ENCODE measurements around the gene MEP1B. TPM values are rescaled to one million over a fixed set of nuclear protein-coding genes. Genes with fewer than 3 reads are reported as not detected.
"Not testable (repeated sequence)": the region's sequence is repeated elsewhere in the genome, so short reads cannot be mapped to it uniquely, and the experiment has no call there.

MEP1B gene
- total RNA-seq, 1 experiment from 2014 or later: not detected

- H3K36me3 ChIP-seq (replicated peaks; ENCODE audit: control insufficient read depth, insufficient read depth, low read length): no peaks in the 10 kb centered on the region
- no peaks in the 10 kb centered on the region for H3K27me3 ChIP-seq (ENCODE audit: control insufficient read depth, insufficient read depth, low read length)
- H3K4me3 ChIP-seq (ENCODE audit: insufficient read depth, low read depth, low read length): no peak overlapping the region
- no peak for DNase-seq
These were observed 6.3 kb upstream of the MEP1B start for GRCh38 chr18:32183503-32183902.

GRCh38 chr18:32190209-32190608 lies 370 bp downstream of the MEP1B start:
- DNase-seq: no peak
- H3K4me3 ChIP-seq (ENCODE audit: insufficient read depth, low read depth, low read length): no peak overlapping the region
- no peaks in the 10 kb centered on the region for H3K36me3 ChIP-seq (replicated peaks; ENCODE audit: control insufficient read depth, insufficient read depth, low read length)
- no peaks in the 10 kb centered on the region for H3K27me3 ChIP-seq (ENCODE audit: control insufficient read depth, insufficient read depth, low read length)

- H3K27me3 ChIP-seq (ENCODE audit: control insufficient read depth, insufficient read depth, low read length): no peaks in the 10 kb centered on the region
- no peaks in the 10 kb centered on the region for H3K36me3 ChIP-seq (replicated peaks; ENCODE audit: control insufficient read depth, insufficient read depth, low read length)
- DNase-seq: no peak
These were observed 6.3 kb downstream of the MEP1B start for GRCh38 chr18:32195881-32196815.

GRCh38 chr18:32200766-32201165 lies 10.9 kb downstream of the MEP1B start:
- Histone ChIP-seq H3K27me3 (ENCODE audit: control insufficient read depth, insufficient read depth, low read length) (no peaks in the 10 kb centered on the region), H3K4me3 (ENCODE audit: insufficient read depth, low read depth, low read length) (no peak overlapping the region), H3K36me3 (replicated peaks; ENCODE audit: control insufficient read depth, insufficient read depth, low read length) (no peaks in the 10 kb centered on the region)
- DNase-seq: no peak

More at GRCh38 chr18:32195881-32196815, 6.3 kb downstream of the MEP1B start:
- H3K4me3 ChIP-seq (ENCODE audit: insufficient read depth, low read depth, low read length): no peak overlapping the region

GRCh38 chr18:32201948-32202672 lies 12.3 kb downstream of the MEP1B start:
- no peaks in the 10 kb centered on the region for H3K36me3 ChIP-seq (replicated peaks; ENCODE audit: control insufficient read depth, insufficient read depth, low read length)
- no peaks in the 10 kb centered on the region for H3K27me3 ChIP-seq (ENCODE audit: control insufficient read depth, insufficient read depth, low read length)
- no peak for DNase-seq
- H3K4me3 ChIP-seq (ENCODE audit: insufficient read depth, low read depth, low read length): no peak overlapping the region

- no peaks in the 10 kb centered on the region for H3K36me3 ChIP-seq (replicated peaks; ENCODE audit: control insufficient read depth, insufficient read depth, low read length)
- no peak for DNase-seq
These were observed 18.2 kb downstream of the MEP1B start for GRCh38 chr18:32208023-32208422.

GRCh38 chr18:32208577-32208976 lies 18.7 kb downstream of the MEP1B start:
- Histone ChIP-seq H3K27me3 (ENCODE audit: control insufficient read depth, insufficient read depth, low read length) (no peaks in the 10 kb centered on the region), H3K4me3 (ENCODE audit: insufficient read depth, low read depth, low read length) (no peak overlapping the region), H3K36me3 (replicated peaks; ENCODE audit: control insufficient read depth, insufficient read depth, low read length) (no peaks in the 10 kb centered on the region)
- no peak for DNase-seq

More at GRCh38 chr18:32208023-32208422, 18.2 kb downstream of the MEP1B start:
- H3K4me3 ChIP-seq (ENCODE audit: insufficient read depth, low read depth, low read length): no peak overlapping the region
- H3K27me3 ChIP-seq (ENCODE audit: control insufficient read depth, insufficient read depth, low read length): no peaks in the 10 kb centered on the region

- no peak for DNase-seq
- Histone ChIP-seq H3K36me3 (replicated peaks; ENCODE audit: control insufficient read depth, insufficient read depth, low read length) (no peaks in the 10 kb centered on the region), H3K4me3 (ENCODE audit: insufficient read depth, low read depth, low read length) (no peak overlapping the region), H3K27me3 (ENCODE audit: control insufficient read depth, insufficient read depth, low read length) (no peaks in the 10 kb centered on the region)
These were observed 20.0 kb downstream of the MEP1B start for GRCh38 chr18:32209685-32210445.

- H3K36me3 ChIP-seq (replicated peaks; ENCODE audit: control insufficient read depth, insufficient read depth, low read length): no peaks in the 10 kb centered on the region
- H3K27me3 ChIP-seq (ENCODE audit: control insufficient read depth, insufficient read depth, low read length): no peaks in the 10 kb centered on the region
- H3K4me3 ChIP-seq (ENCODE audit: insufficient read depth, low read depth, low read length): no peak overlapping the region
- no peak for DNase-seq
These were observed 23.9 kb downstream of the MEP1B start for GRCh38 chr18:32213693-32214092.

GRCh38 chr18:32216390-32216789 lies 26.6 kb downstream of the MEP1B start:
- Histone ChIP-seq H3K27me3 (ENCODE audit: control insufficient read depth, insufficient read depth, low read length) (no peaks in the 10 kb centered on the region), H3K36me3 (replicated peaks; ENCODE audit: control insufficient read depth, insufficient read depth, low read length) (no peaks in the 10 kb centered on the region), H3K4me3 (ENCODE audit: insufficient read depth, low read depth, low read length) (no peak overlapping the region)
- DNase-seq: no peak

GRCh38 chr18:32219431-32220018 lies 29.7 kb downstream of the MEP1B start:
- DNase-seq: no peak
- Histone ChIP-seq H3K36me3 (replicated peaks; ENCODE audit: control insufficient read depth, insufficient read depth, low read length) (no peaks in the 10 kb centered on the region), H3K4me3 (ENCODE audit: insufficient read depth, low read depth, low read length) (no peak overlapping the region), H3K27me3 (ENCODE audit: control insufficient read depth, insufficient read depth, low read length) (no peaks in the 10 kb centered on the region)

GRCh38 chr18:32233348-32233747 lies 43.5 kb downstream of the MEP1B start:
- not testable (repeated sequence) for DNase-seq; H3K4me3 ChIP-seq (ENCODE audit: insufficient read depth, low read depth, low read length); H3K36me3 ChIP-seq (replicated peaks; ENCODE audit: control insufficient read depth, insufficient read depth, low read length); H3K27me3 ChIP-seq (ENCODE audit: control insufficient read depth, insufficient read depth, low read length)

GRCh38 chr18:32237049-32237448 lies 47.2 kb downstream of the MEP1B start:
- H3K36me3 ChIP-seq (replicated peaks; ENCODE audit: control insufficient read depth, insufficient read depth, low read length): no peaks in the 10 kb centered on the region
- H3K4me3 ChIP-seq (ENCODE audit: insufficient read depth, low read depth, low read length): no peak overlapping the region
- no peaks in the 10 kb centered on the region for H3K27me3 ChIP-seq (ENCODE audit: control insufficient read depth, insufficient read depth, low read length)
- no peak for DNase-seq

- no peaks in the 10 kb centered on the region for H3K27me3 ChIP-seq (ENCODE audit: control insufficient read depth, insufficient read depth, low read length)
- no peak overlapping the region for H3K4me3 ChIP-seq (ENCODE audit: insufficient read depth, low read depth, low read length)
- peak; percentile 39 for DNase-seq
- H3K36me3 ChIP-seq (replicated peaks; ENCODE audit: control insufficient read depth, insufficient read depth, low read length): no peaks in the 10 kb centered on the region
These were observed 48.9 kb downstream of the MEP1B start for GRCh38 chr18:32238635-32239268.
